Measurements from ENCODE around the gene INO80D. TPM values are rescaled to one million over a fixed set of nuclear protein-coding genes. Genes with fewer than 3 reads are reported as not detected.

Gene INO80D
- total and polyA plus RNA-seq, 2 of the 13 experiments (the other 11 are each of a cell fraction or from before 2014, with no cell fraction given) = 7.6 to 7.9 TPM

DNA sequence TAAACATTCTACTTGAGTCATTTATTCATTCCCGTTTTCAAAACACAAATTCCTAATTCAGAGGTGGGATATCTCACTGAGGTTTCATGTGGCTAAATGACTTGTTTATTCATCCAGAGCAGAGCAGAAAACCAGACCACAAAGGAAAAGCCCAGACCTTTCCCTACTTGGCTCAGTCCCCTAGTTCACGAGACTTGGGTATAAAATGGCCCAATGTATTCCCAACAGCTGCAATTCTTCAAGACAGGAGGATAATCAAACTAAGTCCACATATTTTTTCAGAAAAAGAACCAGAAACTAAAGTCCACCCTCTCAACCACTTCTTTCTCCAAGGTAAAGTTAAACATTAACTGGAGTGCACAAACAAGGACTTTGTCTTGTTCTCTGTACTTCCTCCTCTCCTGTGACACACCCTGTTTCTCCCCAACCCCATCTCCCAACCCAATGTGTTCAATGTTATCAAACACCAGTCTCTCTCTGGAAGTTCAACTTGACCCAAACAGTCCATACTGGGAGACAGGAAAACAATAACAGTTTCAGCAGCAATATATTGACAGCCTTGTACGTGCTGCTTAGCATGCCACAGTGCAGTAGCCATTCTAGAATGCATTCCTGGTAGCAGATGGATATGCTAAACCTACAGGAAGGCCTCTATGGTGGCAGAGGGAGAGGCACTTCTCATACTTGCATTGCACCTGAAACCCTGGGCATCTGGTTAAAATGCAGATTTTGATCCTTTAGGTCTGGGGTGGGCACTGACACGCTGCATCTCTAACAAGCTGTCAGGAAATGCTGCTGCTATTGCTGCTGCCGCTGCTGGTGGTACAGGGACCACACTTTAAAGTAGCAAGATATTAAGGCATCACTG, 110.7 kb downstream of the INO80D start (continued):
- TF ChIP-seq ZNF672 (CRISPR knock-in tag; IDR thresholded peaks at IDR 0.05) (no peak), CTCF (CRISPR knock-in tag; IDR thresholded peaks at IDR 0.05) (peak; percentile 28; the same call in 1 of the 2 replicates), ATF7-NPFF (CRISPR knock-in tag; IDR thresholded peaks at IDR 0.05; ENCODE audit: low read depth) (no peak), PBX2 (CRISPR knock-in tag; IDR thresholded peaks at IDR 0.05) (0 out of 2 replicates have a peak, but pooled peaks have one; percentile 11), ZNF383 (CRISPR knock-in tag; IDR thresholded peaks at IDR 0.05; ENCODE audit: borderline replicate concordance) (no peak), ZNF367 (CRISPR knock-in tag; IDR thresholded peaks at IDR 0.05; ENCODE audit: borderline replicate concordance) (no peak), MATR3 (CRISPR knock-in tag; IDR thresholded peaks at IDR 0.05) (no peak), SCMH1 (CRISPR knock-in tag; IDR thresholded peaks at IDR 0.05; ENCODE audit: borderline replicate concordance) (no peak), IRF1 (CRISPR knock-in tag; IDR thresholded peaks at IDR 0.05; ENCODE audit: low read depth) (no peak), ZNF350 (CRISPR knock-in tag; IDR thresholded peaks at IDR 0.05; ENCODE audit: borderline replicate concordance, low read depth) (peak; percentile 49), ZFAT (CRISPR knock-in tag; conservative IDR thresholded peaks at IDR 0.05) (no peak), ATAD3A (CRISPR knock-in tag; IDR thresholded peaks at IDR 0.05) (no peak), ZFY (CRISPR knock-in tag; IDR thresholded peaks at IDR 0.05) (peak; percentile 75), ZNF83 (CRISPR knock-in tag; IDR thresholded peaks at IDR 0.05; ENCODE audit: borderline replicate concordance) (no peak), ZNF775 (CRISPR knock-in tag; IDR thresholded peaks at IDR 0.05; ENCODE audit: borderline replicate concordance) (no peak; the same call in 1 of the 2 replicates), ZIK1 (CRISPR knock-in tag; IDR thresholded peaks at IDR 0.05; ENCODE audit: borderline replicate concordance, low read depth) (0 out of 2 replicates have a peak, but pooled peaks have one; percentile 95), RCOR2 (CRISPR knock-in tag; IDR thresholded peaks at IDR 0.05) (peak; percentile 97), ZNF362 (CRISPR knock-in tag; IDR thresholded peaks at IDR 0.05; ENCODE audit: borderline replicate concordance) (peak; percentile 92; the same call in 1 of the 2 replicates), TP53 (CRISPR knock-in tag; conservative IDR thresholded peaks at IDR 0.05) (0 out of 2 replicates have a peak, but pooled peaks have one; percentile 38), ATF2 (CRISPR knock-in tag; IDR thresholded peaks at IDR 0.05) (peak; percentile 85)
- TF ChIP-seq, protein P1, sequence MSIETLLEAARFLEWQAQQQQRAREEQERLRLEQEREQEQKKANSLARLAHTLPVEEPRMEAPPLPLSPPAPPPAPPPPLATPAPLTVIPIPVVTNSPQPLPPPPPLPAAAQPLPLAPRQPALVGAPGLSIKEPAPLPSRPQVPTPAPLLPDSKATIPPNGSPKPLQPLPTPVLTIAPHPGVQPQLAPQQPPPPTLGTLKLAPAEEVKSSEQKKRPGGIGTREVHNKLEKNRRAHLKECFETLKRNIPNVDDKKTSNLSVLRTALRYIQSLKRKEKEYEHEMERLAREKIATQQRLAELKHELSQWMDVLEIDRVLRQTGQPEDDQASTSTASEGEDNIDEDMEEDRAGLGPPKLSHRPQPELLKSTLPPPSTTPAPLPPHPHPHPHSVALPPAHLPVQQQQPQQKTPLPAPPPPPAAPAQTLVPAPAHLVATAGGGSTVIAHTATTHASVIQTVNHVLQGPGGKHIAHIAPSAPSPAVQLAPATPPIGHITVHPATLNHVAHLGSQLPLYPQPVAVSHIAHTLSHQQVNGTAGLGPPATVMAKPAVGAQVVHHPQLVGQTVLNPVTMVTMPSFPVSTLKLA (IDR thresholded peaks at IDR 0.05) = peak; percentile 83

Measured in HepG2 (cell line).